GM18498 (cell line): ENCODE results near the gene ANKRD6.
"Not testable (repeated sequence)": the region's sequence is repeated elsewhere in the genome, so short reads cannot be mapped to it uniquely, and the experiment has no call there.

Source experiments
- ATAC-seq: cut with Tn5 transposase; IDR thresholded peaks from one replicate; pipeline ENCODE4 v1.9.1; 2021; ENCODE audit warnings: mild to moderate bottlenecking, moderate library complexity; ENCODE audit not compliant: unreplicated experiment

The ANKRD6 gene

DNA sequence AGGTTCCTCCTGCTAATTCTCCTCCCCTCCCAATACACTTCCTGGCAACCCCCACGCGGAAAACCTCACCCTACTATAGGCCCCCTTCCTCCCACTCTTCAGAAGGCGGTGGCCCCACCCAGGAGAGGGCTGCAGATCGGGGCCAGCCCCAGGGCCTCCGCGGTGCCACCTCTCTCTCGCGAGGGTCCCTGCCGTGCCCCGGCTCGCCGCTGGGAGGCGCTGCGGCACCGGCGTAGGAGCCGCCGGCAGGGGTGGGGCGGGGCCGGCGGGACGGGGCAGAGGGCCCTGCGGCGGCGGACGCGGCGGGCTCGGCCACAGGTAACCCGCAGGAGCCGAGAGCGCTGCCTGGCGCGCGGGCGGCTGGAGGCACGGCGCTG is at the start of gene ANKRD6:
Gene ANKRD6, plus strand, starts transcription at position 278 of the 377 bp plus-strand sequence. CDS start 133,825 bp downstream, outside the sequence.
- peak; percentile 90 for ATAC-seq

GRCh38 chr6:89385156-89385667 is 47.7 kb upstream of the ANKRD6 start:
- peak; percentile 30 for ATAC-seq

- ATAC-seq = no peak
Measured at GRCh38 chr6:89385846-89386245, 47.1 kb upstream of the ANKRD6 start.

DNA sequence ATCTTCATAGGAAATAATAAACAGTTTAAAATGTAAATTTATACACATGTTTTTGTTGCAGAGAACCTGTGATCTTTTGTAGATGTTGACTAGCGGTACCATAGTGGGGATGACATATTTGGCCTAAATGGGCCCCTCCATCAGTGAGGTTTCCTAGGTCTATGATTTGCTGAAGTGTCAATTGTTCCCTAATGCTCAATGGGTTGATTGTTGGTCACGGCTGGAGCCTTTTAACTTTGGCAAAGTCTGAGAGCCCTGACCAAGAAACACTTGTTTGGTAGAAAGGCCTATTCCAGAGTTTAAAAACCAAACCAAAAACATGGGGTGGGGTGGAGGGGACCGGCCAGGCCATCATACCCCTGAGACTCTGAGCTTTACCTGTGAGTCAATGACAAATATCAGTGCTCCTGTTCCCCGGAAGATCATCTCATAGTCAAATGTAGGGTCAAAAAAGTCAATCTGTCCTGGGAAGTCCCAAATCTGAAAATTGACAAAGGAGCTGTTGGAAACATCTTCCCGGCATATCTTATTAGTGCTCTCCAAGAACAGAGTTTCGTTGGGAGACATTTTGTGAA is 45.9 kb upstream of the ANKRD6 start:
- peak; percentile 25 for ATAC-seq

GRCh38 chr6:89387516-89388201 is 45.3 kb upstream of the ANKRD6 start:
- peak; percentile 95 for ATAC-seq

DNA sequence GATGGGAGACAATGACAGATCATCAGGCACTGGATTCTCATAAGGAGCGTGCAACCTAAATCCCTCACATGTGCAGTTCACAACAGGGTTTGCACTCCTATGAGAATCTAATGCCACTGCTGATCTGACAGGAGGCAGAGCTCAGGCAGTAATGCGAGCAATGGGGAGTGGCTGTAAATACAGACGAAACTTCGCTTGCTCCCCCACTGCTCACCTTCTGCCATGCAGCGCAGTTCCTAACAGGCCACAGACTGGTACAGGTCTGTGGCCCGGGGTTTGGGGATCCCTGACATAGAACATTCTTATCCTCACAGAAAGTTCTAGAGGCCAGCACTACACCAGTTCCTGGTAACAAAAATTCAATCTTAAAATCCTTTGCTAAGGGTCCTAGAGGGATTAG is 44.1 kb upstream of the ANKRD6 start:
- no peak for ATAC-seq

- ATAC-seq = peak; percentile 56
Measured at GRCh38 chr6:89392823-89393222, 40.1 kb upstream of the ANKRD6 start.

GRCh38 chr6:89393659-89394058 is 39.3 kb upstream of the ANKRD6 start:
- ATAC-seq = no peak

GRCh38 chr6:89397884-89398283 is 35.1 kb upstream of the ANKRD6 start:
- not testable (repeated sequence) for ATAC-seq

- no peak for ATAC-seq
Measured at GRCh38 chr6:89398762-89399525, 34.0 kb upstream of the ANKRD6 start.

DNA sequence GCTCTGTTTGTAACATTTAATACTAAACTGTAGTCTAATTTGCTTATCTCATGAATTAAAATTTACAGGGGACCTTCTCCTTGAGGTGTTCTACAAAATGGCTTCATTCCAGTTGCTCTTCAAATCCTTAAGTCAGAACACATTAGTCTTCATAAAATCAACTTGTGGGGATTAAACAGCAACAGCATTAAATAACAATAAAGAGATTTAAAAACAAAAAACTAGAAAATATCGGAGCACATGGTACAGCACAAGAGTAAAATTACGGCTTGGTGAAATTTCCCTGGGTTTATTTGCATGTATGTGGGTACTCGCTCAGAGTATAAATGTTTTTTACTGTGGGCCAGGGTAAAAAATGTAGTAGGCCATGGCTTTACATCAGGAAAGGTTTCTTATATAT is 32.9 kb upstream of the ANKRD6 start:
- no peak for ATAC-seq

- ATAC-seq = no peak
Measured at GRCh38 chr6:89400912-89401399, 32.0 kb upstream of the ANKRD6 start.

GRCh38 chr6:89402776-89403175 is 30.2 kb upstream of the ANKRD6 start:
- ATAC-seq = no peak

DNA sequence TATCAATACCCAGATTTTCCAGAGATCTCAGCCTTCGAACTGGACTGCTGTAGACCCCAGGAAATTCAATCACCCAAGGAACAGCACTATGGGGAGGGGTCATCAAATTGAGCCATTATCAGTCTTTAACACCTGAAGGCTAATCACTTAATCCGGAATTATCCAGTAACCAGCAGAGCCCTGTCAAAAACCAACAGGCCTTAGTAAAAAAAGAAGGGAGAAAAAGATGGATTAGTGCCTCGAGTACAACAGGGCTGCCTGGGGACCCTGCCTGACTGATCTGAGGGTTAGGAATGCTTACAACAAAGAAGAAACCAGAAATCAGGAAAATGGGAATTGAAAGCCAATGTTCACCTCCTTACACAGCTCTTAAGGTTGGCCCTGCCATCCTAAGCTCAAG is 28.4 kb upstream of the ANKRD6 start:
- ATAC-seq = no peak

DNA sequence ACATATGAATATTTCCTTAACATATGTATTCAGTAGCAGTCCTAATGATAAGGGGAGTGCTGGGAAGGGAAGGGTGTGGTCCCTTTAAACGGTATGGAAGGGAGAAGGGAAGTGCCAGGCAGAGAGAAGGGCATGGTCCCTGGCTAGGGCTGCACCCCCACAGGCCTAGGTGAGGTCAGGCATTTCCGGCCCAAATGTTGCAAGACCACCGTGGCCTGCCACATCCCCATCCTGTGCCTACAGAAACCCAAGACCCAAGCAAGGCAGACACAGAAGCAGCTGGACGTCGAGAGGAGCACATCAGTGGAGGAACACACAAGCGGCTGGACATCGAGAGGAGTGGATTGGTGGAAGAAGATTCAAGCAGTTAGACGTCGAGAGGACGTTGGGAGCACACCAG is 26.8 kb upstream of the ANKRD6 start:
- no peak for ATAC-seq

DNA sequence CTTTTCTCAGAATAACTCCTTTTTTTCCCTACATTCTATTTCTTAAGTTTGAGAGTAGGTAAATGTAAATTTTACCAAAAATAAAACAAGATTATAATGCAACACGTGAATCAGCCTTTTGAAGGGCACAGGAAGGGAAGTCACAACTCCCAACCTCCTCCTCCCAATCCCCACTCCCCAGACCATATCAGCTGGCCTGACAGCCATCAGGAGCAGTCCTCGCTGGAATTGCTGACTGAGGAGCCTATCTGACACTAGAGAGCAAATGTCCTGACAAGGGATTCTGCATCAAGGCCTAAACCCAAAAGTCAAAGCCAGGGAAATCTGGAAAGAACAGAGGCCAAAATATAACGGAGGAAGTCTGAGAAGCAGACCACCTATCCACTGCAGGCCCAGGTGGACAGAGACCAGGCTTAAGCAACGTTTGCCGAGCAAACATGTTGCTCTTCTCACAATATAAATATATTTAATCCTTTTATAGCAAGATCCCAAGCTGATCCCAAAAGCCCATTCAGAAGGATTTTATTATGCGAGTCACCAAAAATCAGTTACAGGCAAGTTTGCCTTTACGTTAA is 23.4 kb upstream of the ANKRD6 start:
- no peak for ATAC-seq

DNA sequence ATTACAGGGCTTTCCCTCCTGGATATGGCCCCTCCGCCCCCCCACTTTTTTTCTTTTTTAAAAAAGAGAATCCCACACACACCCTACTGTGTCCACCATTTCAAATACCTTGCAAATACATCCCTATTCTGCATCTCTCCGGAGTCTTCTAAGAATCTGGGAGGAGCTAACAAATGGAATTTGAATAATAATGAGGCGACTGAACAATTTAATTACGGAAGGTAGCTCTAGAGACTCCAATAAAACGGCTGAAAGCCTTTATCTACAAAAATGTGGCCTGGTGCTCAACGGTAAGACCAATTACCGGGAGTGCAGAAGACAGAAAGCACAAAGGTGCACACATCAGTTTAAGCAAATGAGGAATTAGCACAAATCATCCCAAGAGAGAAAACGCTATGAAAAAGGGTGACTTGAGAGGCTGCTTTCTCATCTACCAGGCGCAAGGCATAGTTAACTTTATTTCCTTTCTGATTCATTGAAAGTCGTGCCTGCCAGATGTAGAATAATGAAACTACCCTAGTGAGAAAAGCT is 22.7 kb upstream of the ANKRD6 start:
- no peak for ATAC-seq

DNA sequence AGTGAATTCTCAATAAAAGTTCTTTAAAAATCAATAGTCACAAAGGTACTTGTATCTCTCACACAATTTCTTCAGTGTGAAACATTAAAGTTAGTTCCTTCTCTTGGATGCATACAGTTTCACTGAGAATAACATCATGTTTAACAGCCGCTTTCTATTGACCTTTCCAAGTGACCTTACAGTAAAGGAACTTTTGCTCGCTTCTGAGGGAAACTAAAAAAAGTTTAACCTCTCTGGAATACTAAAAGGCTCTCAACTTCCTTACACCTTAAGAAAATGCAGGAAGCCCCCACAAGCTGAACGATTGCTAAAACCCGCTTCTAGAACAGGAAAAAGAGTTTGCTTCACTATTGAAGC is 22.2 kb upstream of the ANKRD6 start:
- ATAC-seq = no peak

GRCh38 chr6:89411145-89412070 is 21.5 kb upstream of the ANKRD6 start:
- ATAC-seq = peak; percentile 48
